Stomach (tissue), 4 donors: ENCODE measurements around the gene DEPDC1.

Experiments used
- EP300 ChIP-seq: sonication (generic); formaldehyde crosslinking; IDR thresholded peaks from one replicate; pipeline ENCODE4 v1.6.1; 2017; ENCODE audit warnings: antibody characterized with exemption
- POLR2A ChIP-seq, 4 donors: fragments of 450-650 bp; IDR thresholded peaks; one replicate each; pipeline ENCODE4 v1.6.1; 2016; ENCODE audit warnings: antibody characterized with exemption in 4 of 4, control low read depth in 2 of 4, mild to moderate bottlenecking in 1 of 4, moderate library complexity in 1 of 4
- POLR2AphosphoS5 ChIP-seq, 3 donors: sonication (generic); formaldehyde crosslinking; IDR thresholded peaks; one replicate each; pipeline ENCODE4 v1.6.1; 2016; ENCODE audit warnings: antibody characterized with exemption in 3 of 3

GRCh38 chr1:68538941-68539340, 42.1 kb upstream of the DEPDC1 start:
- TF ChIP-seq POLR2A (IDR thresholded peaks at IDR 0.05) (no peak), POLR2AphosphoS5 (IDR thresholded peaks at IDR 0.05) (no peak), EP300 (no peak)
